ENCODE data around the gene NT5DC4. TPM values are rescaled to one million over a fixed set of nuclear protein-coding genes. Genes with fewer than 3 reads are reported as not detected.

Gene NT5DC4
- total and polyA plus RNA-seq, 3 donors from 2014 or later: 2.8 to 4.2 (median 2.9) TPM

DNA sequence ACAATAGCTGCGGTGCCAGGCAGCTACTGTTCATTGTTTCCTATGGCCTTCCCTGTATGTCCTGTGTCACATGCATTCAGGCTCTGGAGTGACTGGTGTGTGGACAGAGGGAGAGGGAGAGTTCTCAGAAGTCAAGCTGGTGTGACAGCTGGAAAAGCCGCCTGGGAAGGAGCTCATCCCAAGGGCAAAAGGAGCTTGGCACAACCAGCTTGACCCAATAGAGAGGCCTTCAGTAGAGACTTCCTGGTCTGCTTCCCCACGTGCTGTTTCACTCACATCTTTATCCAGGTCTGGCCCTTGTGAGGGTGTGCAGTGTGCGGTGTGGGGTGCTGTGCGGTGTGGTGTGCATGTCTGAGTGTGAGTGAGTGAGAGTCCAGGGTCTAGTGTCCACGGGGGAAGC is 11.1 kb upstream of the NT5DC4 start:
- intact Hi-C loops (cut with DNase I; ENCODE audit: low total_unique reads): no loop called here
- 76 to 92% methylated on average over 6 of the region's 6 CpGs for WGBS, 2 donors
- Histone ChIP-seq H3K27ac (no peak overlapping the region), H3K4me1 (peaks cover 7% of the 10 kb centered on the region), H3K4me3 (no peak overlapping the region), H3K36me3 (ENCODE audit: low read depth, missing control alignments) (no peaks in the 10 kb centered on the region), H3K9me3 (no peaks in the 10 kb centered on the region), H3K27me3 (no peaks in the 10 kb centered on the region)
- no peak for TF ChIP-seq CTCF (IDR thresholded peaks at IDR 0.05)
- TF ChIP-seq POLR2A (IDR thresholded peaks at IDR 0.05): no peak
- no peak for DNase-seq

DNA sequence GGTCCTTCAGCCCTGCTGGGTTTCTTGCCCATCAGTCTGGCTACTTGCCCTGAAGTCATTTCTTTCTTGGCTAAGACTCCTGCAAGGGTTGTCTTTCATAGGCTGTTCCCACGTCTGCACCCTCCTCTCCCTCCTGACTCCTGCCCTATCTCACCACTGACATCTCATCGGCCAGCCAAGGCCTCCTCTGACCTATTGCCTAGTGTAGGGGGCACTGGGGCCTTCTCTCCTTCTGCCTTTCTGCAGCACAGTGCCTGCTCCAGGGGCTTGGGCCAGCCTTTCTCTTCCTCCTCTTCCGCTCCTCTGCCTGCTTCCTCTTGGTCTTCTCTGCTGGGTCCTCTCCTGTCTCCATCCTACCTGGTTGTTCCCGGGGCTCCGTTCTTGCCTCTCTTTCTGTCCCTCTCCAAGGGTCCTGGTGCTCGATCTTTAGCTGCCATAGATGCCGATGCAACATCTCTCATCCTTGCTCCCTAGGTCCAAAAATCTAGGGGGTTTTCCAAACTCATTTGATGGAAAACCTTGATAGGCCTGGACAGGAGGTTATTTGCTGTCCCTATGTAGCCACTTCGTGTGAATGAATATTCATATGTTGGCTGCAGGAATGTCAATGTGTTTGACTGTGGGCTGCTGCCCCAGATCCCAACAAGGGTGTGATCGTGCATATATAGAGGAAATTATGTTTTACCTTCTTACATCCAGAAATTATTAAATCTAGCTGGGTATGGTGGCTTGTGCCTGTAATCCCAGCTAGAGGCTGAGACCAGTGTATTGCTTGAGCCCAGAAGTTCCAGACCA is 9.7 kb upstream of the NT5DC4 start:
- 85 to 86% methylated on average over 9 of the region's 9 CpGs for WGBS, 2 donors
- intact Hi-C loops (cut with DNase I; ENCODE audit: low total_unique reads): no loop called here
- no peak overlapping the region for H3K27ac ChIP-seq
- H3K36me3 ChIP-seq (ENCODE audit: low read depth, missing control alignments): no peaks in the 10 kb centered on the region
- DNase-seq: no peak
- no peaks in the 10 kb centered on the region for H3K9me3 ChIP-seq
- H3K4me3 ChIP-seq: no peak overlapping the region
- TF ChIP-seq POLR2A (IDR thresholded peaks at IDR 0.05): no peak
- TF ChIP-seq CTCF (IDR thresholded peaks at IDR 0.05): no peak
- peaks cover 7% of the 10 kb centered on the region for H3K4me1 ChIP-seq
- no peaks in the 10 kb centered on the region for H3K27me3 ChIP-seq

- no peak overlapping the region for H3K4me3 ChIP-seq
- H3K36me3 ChIP-seq (ENCODE audit: low read depth, missing control alignments): no peaks in the 10 kb centered on the region
- TF ChIP-seq POLR2A (IDR thresholded peaks at IDR 0.05): no peak
- no peak for TF ChIP-seq CTCF (IDR thresholded peaks at IDR 0.05)
- H3K4me1 ChIP-seq: peaks cover 7% of the 10 kb centered on the region
- H3K9me3 ChIP-seq: no peaks in the 10 kb centered on the region
- intact Hi-C loops (cut with DNase I; ENCODE audit: low total_unique reads): no loop called here
- no peaks in the 10 kb centered on the region for H3K27me3 ChIP-seq
- WGBS, 2 donors: 66 to 72% methylated on average over 3 of the region's 3 CpGs
- H3K27ac ChIP-seq: no peak overlapping the region
- DNase-seq: no peak
Measured at GRCh38 chr2:112712465-112712864, 8.4 kb upstream of the NT5DC4 start.

DNA sequence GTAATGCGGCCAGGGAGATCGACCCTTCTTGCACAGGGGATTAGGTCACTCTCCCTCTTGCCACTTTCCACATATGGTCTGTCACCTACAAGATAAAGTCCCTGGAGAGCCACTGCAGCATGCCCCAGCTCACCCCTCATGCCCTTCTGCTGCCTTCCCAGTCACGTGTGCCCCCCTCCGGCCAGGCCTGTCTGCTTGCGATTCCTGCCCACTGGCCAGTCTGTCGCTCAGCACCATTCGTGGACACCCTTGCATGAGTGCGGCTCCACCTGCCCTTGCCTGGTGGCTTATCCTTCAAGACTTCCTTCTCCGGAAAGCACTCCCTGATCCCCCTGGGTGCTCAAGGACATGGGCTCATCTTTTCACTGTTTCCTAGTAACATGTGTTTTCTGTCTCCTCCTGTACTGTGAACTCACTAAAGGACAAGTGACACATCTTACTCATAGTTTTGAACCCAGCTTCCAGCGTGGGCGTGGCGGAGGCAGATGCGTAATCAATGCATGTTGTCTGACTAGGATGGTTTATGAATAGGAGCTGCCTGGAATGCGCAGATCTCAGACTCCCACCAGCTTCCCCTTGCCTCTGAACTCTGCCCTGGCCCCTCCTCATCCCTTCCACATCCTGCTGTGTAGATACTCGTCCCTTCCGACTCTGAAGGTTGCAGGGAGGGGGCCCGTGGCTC is 7.8 kb upstream of the NT5DC4 start:
- H3K27me3 ChIP-seq: no peaks in the 10 kb centered on the region
- H3K4me3 ChIP-seq: no peak overlapping the region
- WGBS, 2 donors: 38 to 41% methylated on average over 17 of the region's 17 CpGs
- no peak overlapping the region for H3K27ac ChIP-seq
- TF ChIP-seq POLR2A (IDR thresholded peaks at IDR 0.05) (no peak), CTCF (IDR thresholded peaks at IDR 0.05) (no peak)
- no peak for DNase-seq
- no peaks in the 10 kb centered on the region for H3K36me3 ChIP-seq (ENCODE audit: low read depth, missing control alignments)
- intact Hi-C loops (cut with DNase I; ENCODE audit: low total_unique reads): no loop called here
- peaks cover 7% of the 10 kb centered on the region for H3K4me1 ChIP-seq
- no peaks in the 10 kb centered on the region for H3K9me3 ChIP-seq

Data from testis (tissue), 3 donors.